Adrenal gland (tissue), 12 donors: ENCODE results near the gene IQGAP3. TPM values are rescaled to one million over a fixed set of nuclear protein-coding genes. Genes with fewer than 3 reads are reported as not detected.

ENCODE experiments used
- DNase-seq, 7 donors: peaks; one replicate each; pipeline ENCODE4 v3.0.0-alpha.2; 2019 to 2020
- H3K27ac ChIP-seq, 5 donors: fragments of 200-600 bp; sonication (generic) in 4 of 5; 1 replicate in 3 of 5; 2 replicates in 2 of 5; pipeline versions ENCODE4 v1.5.1 to v1.8.0; 2016 to 2020; ENCODE audit warnings: mild to moderate bottlenecking in 1 of 5
- H3K27me3 ChIP-seq: fragments of 200-600 bp; 2 replicates; pipeline ENCODE4 v1.8.0; 2021
- H3K36me3 ChIP-seq, 2 donors: fragments of 200-600 bp; replicated peaks in 1 of 2; 1 replicate in 1 of 2; 2 replicates in 1 of 2; pipeline versions ENCODE4 v1.5.1 to v1.8.0; 2018 to 2022
- H3K4me1 ChIP-seq, 2 donors: fragments of 200-600 bp; replicated peaks in 1 of 2; 1 replicate in 1 of 2; 2 replicates in 1 of 2; pipeline versions ENCODE4 v1.5.1 to v1.8.0; 2018 to 2021
- H3K4me3 ChIP-seq, 4 donors: fragments of 200-600 bp; sonication (generic) in 3 of 4; one replicate each; pipeline ENCODE4 v1.5.1; 2016 to 2018
- H3K9me3 ChIP-seq, 3 donors: fragments of 200-600 bp; sonication (generic) in 1 of 3; replicated peaks in 1 of 3; 1 replicate in 2 of 3; 2 replicates in 1 of 3; pipeline versions ENCODE4 v1.5.1 to v1.8.0; 2016 to 2021
- CTCF ChIP-seq, 6 experiments: fragments of 450-650 bp in 4 of 6; fragments of 200-600 bp in 2 of 6; sonication (generic) in 1 of 6; IDR thresholded peaks; 1 replicate in 5 of 6; 2 replicates in 1 of 6; pipeline versions ENCODE4 v1.5.1 to v1.8.0; 2016 to 2021; ENCODE audit warnings: antibody characterized with exemption in 6 of 6, mild to moderate bottlenecking in 2 of 6, moderate library complexity in 1 of 6
- POLR2A ChIP-seq, 2 donors: fragments of 450-650 bp; IDR thresholded peaks; one replicate each; pipeline ENCODE4 v1.6.1; 2017; ENCODE audit warnings: antibody characterized with exemption in 2 of 2, mild to moderate bottlenecking in 2 of 2, moderate library complexity in 1 of 2
- WGBS, 4 donors: extraction: QIAGEN DNeasy Blood & Tissue Kit in 2 of 4; methylation state at CpG; one replicate each; pipeline versions ENCODE4 v1.1.5 to v1.1.7; 2013 to 2017; 5-methylcytosine and 5-hydroxymethylcytosine counted together
- intact Hi-C, 2 donors: fragments of 100-400 bp; cut with DNase I; formaldehyde crosslinking; loops; one replicate each; pipeline versions ENCODE4 v1.14.1 to v1.15.0; 2022 to 2023
- polyA plus RNA-seq, 3 donors: library from polyadenylated mRNA; stranded (reverse); fragments of 200-250 nt in 2 of 3; fragments of 350-450 nt in 1 of 3; fragmentation: Illumina TruSeq in 1 of 3; extraction: RNeasy Lipid Tissue Mini Kit (QIAGEN cat#74804) in 1 of 3; gene quantifications; one replicate each; pipeline ENCODE4 v1.2.3, GENCODE V29; 2013 to 2014
- total RNA-seq, 9 donors: library from RNA; depleted of rRNA in 4 of 9; stranded (reverse); fragments of >200 nt in 4 of 9; fragments of 120-200 nt in 1 of 9; fragmentation: NEBNext Ultra II Directional in 1 of 9; extraction: Animal tissue kit (Norgen Biotek cat#: 25700) in 1 of 9; gene quantifications; one replicate each; pipeline versions ENCODE4 v1.1.0 to v1.2.4, GENCODE V29; 2013 to 2023
- donor health status: healthy with polysubstance abuse.
- donor health status: Bipolar disorder and iron deficiency.
- donor health status: DM: yes; HTN: yes; CAD: no.
- donor health status: DM: no; HTN: no; CAD: no.
- donor health status: DM: no; HTN: no; CAD: no.
- donor health status: DM: yes; HTN: yes; CAD: no.

Gene IQGAP3
- total and polyA plus RNA-seq, 12 donors: 0.16 to 5.3 (median 0.80) TPM

- peak in 1 of 2 donors; percentile 66 for TF ChIP-seq POLR2A (IDR thresholded peaks at IDR 0.05)
- no peak for TF ChIP-seq CTCF (IDR thresholded peaks at IDR 0.05)
- H3K27me3 ChIP-seq: no peaks in the 10 kb centered on the region
- intact Hi-C loops: no loop called here
- WGBS, 4 donors: 5 to 13% (median 9%) methylated on average over 7 to 12 of the region's 12 CpGs
- no peaks in the 10 kb centered on the region for H3K9me3 ChIP-seq
- H3K27ac ChIP-seq: peak overlapping the region; percentile 77 to 100 (median 100)
- H3K4me1 ChIP-seq: peaks cover 74 to 79% of the 10 kb centered on the region in 2 donors
- peak overlapping the region in 2 of 4 donors; percentile 97 to 99 for H3K4me3 ChIP-seq
- DNase-seq: peak in 6 of 7 donors; percentile 66 to 85 (median 72)
- no peaks in the 10 kb centered on the region for H3K36me3 ChIP-seq
Observed at GRCh38 chr1:156498432-156499193, 73.8 kb downstream of the IQGAP3 start.

GRCh38 chr1:156497743-156498431 lies 74.5 kb downstream of the IQGAP3 start:
- peaks cover 74 to 79% of the 10 kb centered on the region in 2 donors for H3K4me1 ChIP-seq
- intact Hi-C loops: no loop called here
- WGBS, 4 donors: 31 to 41% (median 39%) methylated on average over 5 of the region's 5 CpGs
- H3K36me3 ChIP-seq: no peaks in the 10 kb centered on the region
- TF ChIP-seq CTCF (IDR thresholded peaks at IDR 0.05) (no peak), POLR2A (IDR thresholded peaks at IDR 0.05) (peak in 1 of 2 donors; percentile 53)
- peak overlapping the region in 2 of 4 donors; percentile 97 to 99 for H3K4me3 ChIP-seq
- peak overlapping the region; percentile 33 to 100 (median 100) for H3K27ac ChIP-seq
- no peaks in the 10 kb centered on the region for H3K27me3 ChIP-seq
- H3K9me3 ChIP-seq: no peaks in the 10 kb centered on the region
- peak in 6 of 7 donors; percentile 48 to 75 (median 57) for DNase-seq

GRCh38 chr1:156497078-156497742 lies 75.2 kb downstream of the IQGAP3 start:
- intact Hi-C loops: no loop called here
- H3K9me3 ChIP-seq: no peaks in the 10 kb centered on the region
- H3K4me1 ChIP-seq: peaks cover 74 to 79% of the 10 kb centered on the region in 2 donors
- TF ChIP-seq CTCF (IDR thresholded peaks at IDR 0.05): no peak
- peak in 1 of 2 donors; percentile 74 for TF ChIP-seq POLR2A (IDR thresholded peaks at IDR 0.05)
- no peaks in the 10 kb centered on the region for H3K27me3 ChIP-seq
- DNase-seq: peak; percentile 69 to 88 (median 82)
- H3K27ac ChIP-seq: peak overlapping the region; percentile 53 to 100 (median 100)
- H3K36me3 ChIP-seq: no peaks in the 10 kb centered on the region
- 18 to 27% (median 23%) methylated on average over 9 to 11 of the region's 11 CpGs for WGBS, 4 donors
- peak overlapping the region in 1 of 4 donors; percentile 40 for H3K4me3 ChIP-seq
